ENCODE measurements around the gene C10orf90. TPM values are rescaled to one million over a fixed set of nuclear protein-coding genes. Genes with fewer than 3 reads are reported as not detected.

The C10orf90 gene
- total RNA-seq, 1 donor from 2014 or later, result not detected

- DNase-seq (ENCODE audit: low read depth in 2 of 2), result no peak
These were observed 35.6 kb downstream of the C10orf90 start for GRCh38 chr10:126634911-126635310.

- DNase-seq (ENCODE audit: low read depth in 2 of 2), result no peak
These were observed 36.1 kb downstream of the C10orf90 start for GRCh38 chr10:126634347-126634746.

- DNase-seq (ENCODE audit: low read depth in 2 of 2), result no peak
These were observed 37.8 kb downstream of the C10orf90 start for GRCh38 chr10:126632705-126633104.

- no peak for DNase-seq (ENCODE audit: low read depth in 2 of 2)
These were observed 40.4 kb downstream of the C10orf90 start for GRCh38 chr10:126629925-126630624.

- no peak for DNase-seq (ENCODE audit: low read depth in 2 of 2)
These were observed 41.7 kb downstream of the C10orf90 start for GRCh38 chr10:126628746-126629145.

GRCh38 chr10:126621846-126622245 is 48.6 kb downstream of the C10orf90 start:
- DNase-seq (ENCODE audit: low read depth in 2 of 2), result no peak

- no peak for DNase-seq (ENCODE audit: low read depth in 2 of 2)
These were observed 52.0 kb downstream of the C10orf90 start for GRCh38 chr10:126618466-126618865.

GRCh38 chr10:126617733-126618132 is 52.8 kb downstream of the C10orf90 start:
- no peak for DNase-seq (ENCODE audit: low read depth in 2 of 2)

- no peak for DNase-seq (ENCODE audit: low read depth in 2 of 2)
These were observed 53.3 kb downstream of the C10orf90 start for GRCh38 chr10:126617208-126617607.

- DNase-seq (ENCODE audit: low read depth in 2 of 2), result no peak
These were observed 53.8 kb downstream of the C10orf90 start for GRCh38 chr10:126616737-126617136.

GRCh38 chr10:126611303-126611702 is 59.2 kb downstream of the C10orf90 start:
- DNase-seq (ENCODE audit: low read depth in 2 of 2), result no peak

- no peak for DNase-seq (ENCODE audit: low read depth in 2 of 2)
These were observed 60.9 kb downstream of the C10orf90 start for GRCh38 chr10:126609566-126609965.

- DNase-seq (ENCODE audit: low read depth in 2 of 2), result no peak
These were observed 70.4 kb downstream of the C10orf90 start for GRCh38 chr10:126599949-126600682.

GRCh38 chr10:126598009-126598408 is 72.5 kb downstream of the C10orf90 start:
- peak in 1 of 2 donors; percentile 3 for DNase-seq (ENCODE audit: low read depth in 2 of 2)

GRCh38 chr10:126597211-126597610 is 73.3 kb downstream of the C10orf90 start:
- no peak for DNase-seq (ENCODE audit: low read depth in 2 of 2)

GRCh38 chr10:126596472-126597016 is 73.9 kb downstream of the C10orf90 start:
- DNase-seq (ENCODE audit: low read depth in 2 of 2), result no peak

GRCh38 chr10:126595160-126595559 is 75.3 kb downstream of the C10orf90 start:
- no peak for DNase-seq (ENCODE audit: low read depth in 2 of 2)

- DNase-seq (ENCODE audit: low read depth in 2 of 2), result no peak
These were observed 76.4 kb downstream of the C10orf90 start for GRCh38 chr10:126593968-126594701.

- no peak for DNase-seq (ENCODE audit: low read depth in 2 of 2)
These were observed 77.6 kb downstream of the C10orf90 start for GRCh38 chr10:126592901-126593300.

- DNase-seq (ENCODE audit: low read depth in 2 of 2), result no peak
These were observed 82.5 kb downstream of the C10orf90 start for GRCh38 chr10:126588024-126588423.

- DNase-seq (ENCODE audit: low read depth in 2 of 2), result no peak
These were observed 83.6 kb downstream of the C10orf90 start for GRCh38 chr10:126586878-126587277.

GRCh38 chr10:126586128-126586527 is 84.4 kb downstream of the C10orf90 start:
- DNase-seq (ENCODE audit: low read depth in 2 of 2), result no peak

Measured in dermis microvascular lymphatic vessel endothelial cell (primary cell).